Activated CD4-positive, alpha-beta T cell treated with anti-CD3 and anti-CD28 coated beads for 36 hours (primary cell): ENCODE data around the gene DUSP18. TPM values are rescaled to one million over a fixed set of nuclear protein-coding genes. Genes with fewer than 3 reads are reported as not detected.

Source experiments
- ATAC-seq: fragments of 200-7000 bp; cut with Tn5 transposase; one replicate; pipeline ENCODE4 v1.10.0; 2021; ENCODE audit warnings: mild to moderate bottlenecking, moderate library complexity
- CTCF ChIA-PET: fragments of 350-600 bp; sonication (Branson Sonifier 250); formaldehyde crosslinking; loops from one replicate; lab custom pipeline; 2021; ENCODE audit warnings: antibody characterized with exemption; lab: Charles Lee
- POLR2A ChIA-PET: fragments of 350-600 bp; sonication (Branson Sonifier 250); formaldehyde crosslinking; loops from one replicate; lab custom pipeline; 2021; ENCODE audit warnings: antibody characterized with exemption, inconsistent platforms; lab: Charles Lee
- DNase-seq: peaks from one replicate; pipeline ENCODE4 v3.0.0-alpha.2; 2020
- H3K27ac Mint-ChIP-seq: one replicate; pipeline ENCODE4 v1.8.0; 2021; ENCODE audit warnings: mixed read lengths
- H3K27me3 Mint-ChIP-seq: one replicate; pipeline ENCODE4 v1.8.0; 2021; ENCODE audit warnings: mixed read lengths
- H3K36me3 Mint-ChIP-seq: one replicate; pipeline ENCODE4 v1.8.0; 2021; ENCODE audit warnings: low read depth, mixed read lengths
- H3K4me1 Mint-ChIP-seq: one replicate; pipeline ENCODE4 v1.8.0; 2021; ENCODE audit warnings: mixed read lengths
- H3K4me3 Mint-ChIP-seq: one replicate; pipeline ENCODE4 v1.8.0; 2021; ENCODE audit warnings: mild to moderate bottlenecking, moderate library complexity, mixed read lengths
- H3K9me3 Mint-ChIP-seq: one replicate; pipeline ENCODE4 v1.8.0; 2021; ENCODE audit warnings: low read depth, mixed read lengths
- intact Hi-C, 2 experiments: fragments of 100-400 bp; cut with DNase I in 1 of 2; cut with micrococcal nuclease in 1 of 2; formaldehyde crosslinking; loops; one replicate each; pipeline versions ENCODE4 v1.14.2 to v1.15.1; 2022 to 2024; cut with DNase I, micrococcal nuclease
- total RNA-seq, 2 experiments: library from RNA; stranded (reverse); gene quantifications; one replicate each; pipeline ENCODE4 v1.2.3, GENCODE V29; 2021

The DUSP18 gene
- total RNA-seq, 2 experiments from 2014 or later: 7.8 to 8.5 TPM

- intact Hi-C loops: no loop called here
- Mint-ChIP-seq H3K36me3 (no peaks in the 10 kb centered on the region), H3K9me3 (no peaks in the 10 kb centered on the region), H3K27me3 (no peaks in the 10 kb centered on the region), H3K4me3 (no peak overlapping the region), H3K27ac (no peak overlapping the region), H3K4me1 (no peaks in the 10 kb centered on the region)
- DNase-seq (no peak), ATAC-seq (no peak)
- POLR2A ChIA-PET: no interaction called here
- CTCF ChIA-PET: interaction anchor here (1.1 to 1.7 kb wide), 2 partner anchors 12 to 16 kb away, joined by 3 to 5 read pairs; no protein-coding TSS in a partner anchor
Measured at GRCh38 chr22:30617819-30618218, 49.9 kb downstream of the DUSP18 start.

GRCh38 chr22:30615543-30615954, 52.1 kb downstream of the DUSP18 start:
- ChIA-PET POLR2A (no interaction called here), CTCF (no interaction called here)
- Mint-ChIP-seq H3K27me3 (no peaks in the 10 kb centered on the region), H3K4me1 (no peaks in the 10 kb centered on the region), H3K36me3 (no peaks in the 10 kb centered on the region), H3K9me3 (no peaks in the 10 kb centered on the region), H3K4me3 (no peak overlapping the region), H3K27ac (no peak overlapping the region)
- intact Hi-C loops: no loop called here
- ATAC-seq: no peak
- no peak for DNase-seq

- Mint-ChIP-seq H3K27me3 (no peaks in the 10 kb centered on the region), H3K4me3 (no peak overlapping the region), H3K27ac (no peak overlapping the region), H3K9me3 (no peaks in the 10 kb centered on the region), H3K4me1 (no peaks in the 10 kb centered on the region), H3K36me3 (no peaks in the 10 kb centered on the region)
- intact Hi-C loops: no loop called here
- ChIA-PET CTCF (no interaction called here), POLR2A (no interaction called here)
- ATAC-seq (no peak), DNase-seq (no peak)
Measured at GRCh38 chr22:30614879-30615278, 52.8 kb downstream of the DUSP18 start.

- CTCF ChIA-PET: interaction anchor here (0.9 kb wide), 1 partner anchor 132 kb away, joined by 4 read pairs; no protein-coding TSS in a partner anchor
- no peak for ATAC-seq
Measured at GRCh38 chr22:30614268-30614667, 53.4 kb downstream of the DUSP18 start.

GRCh38 chr22:30612789-30613188, 54.9 kb downstream of the DUSP18 start:
- DNase-seq: no peak
- H3K27me3 Mint-ChIP-seq: peaks cover 2% of the 10 kb centered on the region

More at GRCh38 chr22:30614268-30614667, 53.4 kb downstream of the DUSP18 start:
- Mint-ChIP-seq H3K4me1 (peaks cover 5% of the 10 kb centered on the region), H3K36me3 (no peaks in the 10 kb centered on the region), H3K27ac (no peak overlapping the region), H3K27me3 (peaks cover 2% of the 10 kb centered on the region), H3K4me3 (no peak overlapping the region), H3K9me3 (no peaks in the 10 kb centered on the region)
- POLR2A ChIA-PET: no interaction called here
- no peak for DNase-seq
- intact Hi-C loops: no loop called here

More at GRCh38 chr22:30612789-30613188, 54.9 kb downstream of the DUSP18 start:
- Mint-ChIP-seq H3K9me3 (no peaks in the 10 kb centered on the region), H3K36me3 (no peaks in the 10 kb centered on the region), H3K4me3 (no peak overlapping the region), H3K4me1 (peaks cover 11% of the 10 kb centered on the region), H3K27ac (no peak overlapping the region)
- intact Hi-C loops: no loop called here
- no peak for ATAC-seq
- ChIA-PET CTCF (interaction anchor here (1.1 to 1.5 kb wide), 2 partner anchors 22 to 142 kb away, joined by 3 to 5 read pairs; no protein-coding TSS in a partner anchor), POLR2A (interaction anchor here (0.7 kb wide), 1 partner anchor 1398 kb away, joined by 4 read pairs; no protein-coding TSS in a partner anchor)

Other genes starting within 250 kb of the DUSP18 start
- gene MTFP1, start 242.1 kb downstream of the DUSP18 start, total RNA-seq: 10 to 100 TPM; 47.0 to 54.6 TPM
- gene SEC14L3, start 195.9 kb downstream of the DUSP18 start, total RNA-seq: not detected
- gene SEC14L4, start 162.2 kb downstream of the DUSP18 start, total RNA-seq: not detected
- not detected for gene SEC14L6, start 121.1 kb downstream of the DUSP18 start, total RNA-seq
- not detected for gene GAL3ST1, start 93.2 kb downstream of the DUSP18 start, total RNA-seq
- 100 to 1,000 TPM; 134 to 137 TPM for gene PES1, start 76.0 kb downstream of the DUSP18 start, total RNA-seq
- under 1 TPM; 0.12 to 0.32 TPM for gene TCN2, start 60.7 kb downstream of the DUSP18 start, total RNA-seq
- 1 to 10 TPM; 3.6 to 4.3 TPM for gene SLC35E4, start 32.1 kb downstream of the DUSP18 start, total RNA-seq
- 1 to 10 TPM; 1.2 to 1.4 TPM for gene OSBP2, start 27.0 kb upstream of the DUSP18 start, total RNA-seq